RWPE1 (cell line): ENCODE results near the gene PHB1.

Source experiments
- CTCF ChIA-PET: fragments of 350-600 bp; sonication (Branson Sonifier 250); formaldehyde crosslinking; extraction: SDS; loops from one replicate; lab custom pipeline; 2021; lab: Yijun Ruan, JAX
- POLR2A ChIA-PET: fragments of 400-600 bp; formaldehyde crosslinking; extraction: SDS; loops from one replicate; lab custom pipeline; 2020; ENCODE audit warnings: antibody characterized with exemption; ENCODE audit not compliant: low non-redundant PET; lab: Yijun Ruan, JAX
- DNase-seq: peaks from one replicate; pipeline ENCODE4 v3.0.0; 2012; ENCODE audit warnings: low spot score
- H3K27ac ChIP-seq: fragments of 450-650 bp; 2 replicates; pipeline ENCODE4 v1.5.1; 2017
- TF ChIP-seq, protein P1 (sequence below): fragments of 450-650 bp; conservative IDR thresholded peaks from 2 replicates; pipeline ENCODE4 v1.5.1; 2017; ENCODE audit warnings: low read depth, mild to moderate bottlenecking

PHB1 gene

DNA sequence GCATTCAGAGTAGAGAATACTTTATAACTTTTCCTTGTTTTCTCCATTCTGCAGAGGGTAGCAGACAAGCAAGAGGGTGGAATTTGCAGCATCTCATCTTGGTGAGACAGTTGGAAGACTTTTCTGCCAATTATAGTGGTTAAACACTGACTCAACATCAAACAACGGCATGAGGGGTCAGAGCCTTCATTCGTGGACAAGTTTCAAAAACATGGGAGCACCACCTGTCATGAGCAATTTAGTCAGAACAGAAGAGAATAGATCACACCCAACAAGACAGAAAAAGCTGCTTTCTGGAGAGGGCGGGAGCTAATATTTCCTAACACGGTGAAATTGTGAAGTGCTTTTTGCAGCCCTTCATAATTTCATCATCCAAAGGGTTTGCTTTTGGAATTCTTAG lies 34.8 kb downstream of the PHB1 start:
- ChIA-PET CTCF (interaction anchor here (0.6 to 1.4 kb wide), 3 partner anchors 10 to 12 kb away, joined by 3 to 4 read pairs (median 3); no protein-coding TSS in a partner anchor), POLR2A (no interaction called here)
- TF ChIP-seq, protein P1, sequence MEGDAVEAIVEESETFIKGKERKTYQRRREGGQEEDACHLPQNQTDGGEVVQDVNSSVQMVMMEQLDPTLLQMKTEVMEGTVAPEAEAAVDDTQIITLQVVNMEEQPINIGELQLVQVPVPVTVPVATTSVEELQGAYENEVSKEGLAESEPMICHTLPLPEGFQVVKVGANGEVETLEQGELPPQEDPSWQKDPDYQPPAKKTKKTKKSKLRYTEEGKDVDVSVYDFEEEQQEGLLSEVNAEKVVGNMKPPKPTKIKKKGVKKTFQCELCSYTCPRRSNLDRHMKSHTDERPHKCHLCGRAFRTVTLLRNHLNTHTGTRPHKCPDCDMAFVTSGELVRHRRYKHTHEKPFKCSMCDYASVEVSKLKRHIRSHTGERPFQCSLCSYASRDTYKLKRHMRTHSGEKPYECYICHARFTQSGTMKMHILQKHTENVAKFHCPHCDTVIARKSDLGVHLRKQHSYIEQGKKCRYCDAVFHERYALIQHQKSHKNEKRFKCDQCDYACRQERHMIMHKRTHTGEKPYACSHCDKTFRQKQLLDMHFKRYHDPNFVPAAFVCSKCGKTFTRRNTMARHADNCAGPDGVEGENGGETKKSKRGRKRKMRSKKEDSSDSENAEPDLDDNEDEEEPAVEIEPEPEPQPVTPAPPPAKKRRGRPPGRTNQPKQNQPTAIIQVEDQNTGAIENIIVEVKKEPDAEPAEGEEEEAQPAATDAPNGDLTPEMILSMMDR = no peak
- no peak overlapping the region for H3K27ac ChIP-seq
- no peak for DNase-seq

DNA sequence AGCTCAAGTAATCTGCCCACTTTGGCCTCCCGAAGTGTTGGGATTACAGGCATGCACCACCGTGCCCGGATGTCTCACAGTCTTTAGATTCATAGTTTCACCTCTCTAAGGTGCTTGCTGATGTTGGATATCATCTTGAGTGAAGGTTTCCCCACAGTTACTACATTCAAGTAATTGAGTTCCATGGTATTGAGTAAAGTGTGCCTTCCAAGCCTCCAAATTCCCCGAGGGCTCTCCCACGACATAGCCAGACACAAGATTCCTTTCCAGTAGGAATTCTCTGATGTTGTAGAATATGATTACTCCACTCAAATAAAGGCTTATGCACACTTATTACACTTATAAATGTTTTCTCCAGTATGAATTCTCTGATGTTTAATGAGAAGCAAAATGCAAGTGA lies 36.4 kb downstream of the PHB1 start:
- TF ChIP-seq, protein P1 = no peak
- CTCF ChIA-PET = interaction anchor here (1.2 kb wide), 1 partner anchor 178 kb away, joined by 5 read pairs; no protein-coding TSS in a partner anchor
- POLR2A ChIA-PET = no interaction called here
- H3K27ac ChIP-seq = no peak overlapping the region
- DNase-seq = no peak

DNA sequence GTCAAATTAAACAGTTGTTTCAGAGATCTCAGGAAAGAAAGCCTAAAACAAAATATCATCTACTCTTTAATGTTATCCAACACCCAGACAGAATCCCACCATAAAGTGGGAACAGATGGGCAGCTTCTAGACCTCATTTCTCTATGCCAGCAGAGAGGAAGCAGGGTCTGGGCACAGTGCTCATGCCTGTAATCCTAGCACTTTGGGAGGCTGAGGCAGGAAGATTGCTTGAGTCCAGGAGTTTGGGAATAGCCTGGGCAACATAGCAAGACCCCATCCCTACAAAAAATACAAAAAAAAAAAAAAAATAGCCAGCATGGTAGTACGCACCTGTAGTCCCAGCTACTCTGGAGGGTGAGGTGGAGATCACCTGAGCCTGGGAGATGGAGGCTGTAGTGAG lies 39.1 kb downstream of the PHB1 start:
- no peak for DNase-seq
- CTCF ChIA-PET = interaction anchor here (0.6 kb wide), 1 partner anchor 183 kb away, joined by 3 read pairs; no protein-coding TSS in a partner anchor
- POLR2A ChIA-PET = no interaction called here
- TF ChIP-seq, protein P1 = no peak
- H3K27ac ChIP-seq = no peak overlapping the region

DNA sequence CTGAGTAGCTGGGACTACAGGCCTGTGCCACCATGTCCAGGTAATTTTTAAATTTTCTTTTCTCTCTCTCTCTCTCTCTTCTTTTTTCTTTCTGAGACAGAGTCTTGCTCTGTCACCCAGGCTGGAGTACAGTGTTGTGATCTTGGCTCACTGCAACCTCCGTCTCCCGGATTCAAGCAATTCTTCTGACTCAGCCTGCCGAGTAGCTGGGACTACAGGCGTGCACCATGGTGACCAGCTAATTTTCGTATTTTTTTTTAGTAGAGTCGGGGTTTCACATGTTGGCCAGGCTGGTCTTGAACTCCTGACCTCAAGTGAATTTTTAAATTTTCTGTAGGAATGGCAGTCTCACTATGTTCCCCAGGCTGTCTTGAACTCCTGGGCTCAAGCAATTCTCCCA lies 41.6 kb downstream of the PHB1 start:
- POLR2A ChIA-PET = no interaction called here
- TF ChIP-seq, protein P1 = no peak
- DNase-seq = no peak
- CTCF ChIA-PET = no interaction called here
- H3K27ac ChIP-seq = no peak overlapping the region

DNA sequence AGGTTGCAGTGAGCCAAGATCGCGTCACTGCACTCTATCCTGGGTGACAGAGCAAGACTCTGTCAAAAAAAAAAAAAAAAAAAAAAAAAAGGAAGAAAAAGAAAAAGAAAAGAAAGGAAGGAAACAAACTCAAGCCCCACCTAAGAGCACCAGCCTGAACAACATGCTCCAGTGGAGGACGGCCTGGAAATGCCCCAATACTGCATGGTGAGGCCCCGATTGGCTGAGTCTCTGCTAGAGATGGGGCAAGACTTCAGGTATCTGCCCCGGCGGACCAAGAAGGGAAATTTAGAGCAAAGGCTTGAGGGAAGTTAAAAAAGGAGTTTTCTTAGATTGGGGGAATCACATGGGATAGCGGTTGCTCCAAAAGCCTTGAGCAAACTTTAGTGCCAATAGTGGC lies 42.3 kb downstream of the PHB1 start:
- DNase-seq = no peak

DNA sequence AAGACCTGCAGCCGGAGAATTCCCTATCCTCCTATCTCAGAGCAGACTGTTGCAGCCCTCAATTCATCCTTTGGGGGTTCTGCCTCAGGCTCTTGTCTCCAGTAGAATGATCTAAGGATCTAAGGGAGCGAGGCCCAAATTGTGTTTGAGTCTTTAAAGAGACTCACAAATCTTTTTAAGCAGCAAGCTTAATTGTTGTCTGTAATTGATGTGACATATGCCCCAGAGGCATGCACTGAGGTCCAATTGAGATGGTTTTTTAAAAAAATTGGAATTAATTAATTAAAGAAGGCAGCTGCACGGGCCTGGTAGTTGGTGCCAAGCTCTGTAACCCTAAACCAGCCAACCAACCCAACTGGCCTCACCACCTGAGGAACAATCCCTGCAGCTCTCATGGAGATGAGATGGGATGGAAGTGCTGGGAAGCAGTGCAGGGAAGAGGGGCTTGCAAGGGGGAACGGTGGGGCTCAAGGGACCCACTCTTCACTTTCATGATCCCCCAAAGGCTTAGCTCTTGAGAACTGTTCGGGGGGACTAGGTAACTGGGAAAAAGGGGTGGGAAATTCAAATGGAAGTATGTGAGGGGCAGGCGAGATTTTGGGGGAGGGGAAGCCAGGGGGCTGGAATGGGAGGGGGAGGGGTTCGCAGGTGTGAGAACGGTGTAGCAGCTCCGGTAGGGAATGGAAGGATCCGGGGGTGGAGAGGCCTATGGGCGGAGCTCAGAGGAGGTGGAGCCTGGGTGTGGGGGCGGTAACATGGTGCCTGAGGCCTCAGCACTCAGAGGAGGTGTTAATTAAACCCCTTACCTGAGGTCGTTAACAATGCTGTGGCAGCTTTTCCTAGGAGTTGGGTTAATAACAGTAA lies 43.5 kb downstream of the PHB1 start:
- POLR2A ChIA-PET = no interaction called here
- no peak for DNase-seq
- no peak overlapping the region for H3K27ac ChIP-seq
- CTCF ChIA-PET = interaction anchor here (0.6 to 0.9 kb wide), 2 partner anchors 19 to 37 kb away, joined by 3 read pairs; no protein-coding TSS in a partner anchor
- TF ChIP-seq, protein P1 = no peak

More for the DNA sequence above, 42.3 kb downstream of the PHB1 start:
- TF ChIP-seq, protein P1 = no peak
- ChIA-PET CTCF (interaction anchor here (0.6 kb wide), 1 partner anchor 274 kb away, joined by 3 read pairs; no protein-coding TSS in a partner anchor), POLR2A (no interaction called here)
- H3K27ac ChIP-seq = no peak overlapping the region
